ENCODE data around the gene POU6F2. TPM values are rescaled to one million over a fixed set of nuclear protein-coding genes. Genes with fewer than 3 reads are reported as not detected.

POU6F2 gene
- total RNA-seq, 1 experiment from 2014 or later = 2.9 TPM

- ATAC-seq = no peak
- no peaks in the 10 kb centered on the region for H3K4me1 Mint-ChIP-seq
- H3K4me3 Mint-ChIP-seq = no peak overlapping the region
- H3K27me3 Mint-ChIP-seq (ENCODE audit: low read depth) = no peaks in the 10 kb centered on the region
- H3K36me3 Mint-ChIP-seq = no peaks in the 10 kb centered on the region
- no peak overlapping the region for H3K27ac Mint-ChIP-seq
- ChIA-PET CTCF (no interaction called here), POLR2A (no interaction called here)
- no peak for DNase-seq (ENCODE audit: low spot score)
- no peaks in the 10 kb centered on the region for H3K9me3 Mint-ChIP-seq
- no peak for TF ChIP-seq AFF4 (CRISPR knock-in tag; IDR thresholded peaks at IDR 0.05; ENCODE audit: borderline replicate concordance)
- TF ChIP-seq ATF1 (CRISPR knock-in tag; IDR thresholded peaks at IDR 0.05) = no peak
- TF ChIP-seq IRF2 (CRISPR knock-in tag; IDR thresholded peaks at IDR 0.05; ENCODE audit: borderline replicate concordance, low read depth) = no peak
- no peak for TF ChIP-seq KAT7 (CRISPR knock-in tag; IDR thresholded peaks at IDR 0.05; ENCODE audit: borderline replicate concordance)
- TF ChIP-seq TEAD1 (CRISPR knock-in tag; IDR thresholded peaks at IDR 0.05) = no peak
- TF ChIP-seq CDX4 (CRISPR knock-in tag; IDR thresholded peaks at IDR 0.05; ENCODE audit: borderline replicate concordance) = no peak
- no peak for TF ChIP-seq ZNF263 (CRISPR knock-in tag; IDR thresholded peaks at IDR 0.05; ENCODE audit: low read depth)
- no peak for TF ChIP-seq RELA (CRISPR knock-in tag; IDR thresholded peaks at IDR 0.05; ENCODE audit: borderline replicate concordance)
- no peak for TF ChIP-seq SMAD3 (CRISPR knock-in tag; IDR thresholded peaks at IDR 0.05; ENCODE audit: borderline replicate concordance)
- no peak for TF ChIP-seq NFE2L1 (CRISPR knock-in tag; IDR thresholded peaks at IDR 0.05)
- TF ChIP-seq NR3C1 (CRISPR knock-in tag; conservative IDR thresholded peaks at IDR 0.05; ENCODE audit: low read depth) = no peak
- no peak for TF ChIP-seq ZNF416 (CRISPR knock-in tag; IDR thresholded peaks at IDR 0.05)
- no peak for TF ChIP-seq TEAD4 (CRISPR knock-in tag; IDR thresholded peaks at IDR 0.05)
- no peak for TF ChIP-seq TCF7 (CRISPR knock-in tag; IDR thresholded peaks at IDR 0.05; ENCODE audit: low read depth)
- no peak for TF ChIP-seq SMAD4 (CRISPR knock-in tag; IDR thresholded peaks at IDR 0.05)
- TF ChIP-seq ZNF138 (CRISPR knock-in tag; conservative IDR thresholded peaks at IDR 0.05) = no peak
- TF ChIP-seq NFYB (CRISPR knock-in tag; conservative IDR thresholded peaks at IDR 0.05; ENCODE audit: low read depth) = no peak
- TF ChIP-seq FOXP1 (CRISPR knock-in tag; IDR thresholded peaks at IDR 0.05; ENCODE audit: borderline replicate concordance) = no peak
Observed at GRCh38 chr7:39507866-39508551, 530.3 kb downstream of the POU6F2 start.

GRCh38 chr7:39509436-39509835 is 531.7 kb downstream of the POU6F2 start:
- no peaks in the 10 kb centered on the region for H3K36me3 Mint-ChIP-seq
- POLR2A ChIA-PET = no interaction called here
- no peak for ATAC-seq
- H3K4me1 Mint-ChIP-seq = no peaks in the 10 kb centered on the region
- H3K4me3 Mint-ChIP-seq = no peak overlapping the region
- H3K27ac Mint-ChIP-seq = no peak overlapping the region
- H3K27me3 Mint-ChIP-seq (ENCODE audit: low read depth) = no peaks in the 10 kb centered on the region
- no peaks in the 10 kb centered on the region for H3K9me3 Mint-ChIP-seq
- TF ChIP-seq AR (CRISPR knock-in tag; IDR thresholded peaks at IDR 0.05) (no peak), ZNF317 (CRISPR knock-in tag; IDR thresholded peaks at IDR 0.05; ENCODE audit: borderline replicate concordance, low read depth) (no peak), AFF4 (CRISPR knock-in tag; IDR thresholded peaks at IDR 0.05; ENCODE audit: borderline replicate concordance) (no peak), CREM (CRISPR knock-in tag; IDR thresholded peaks at IDR 0.05) (no peak), JAZF1 (CRISPR knock-in tag; IDR thresholded peaks at IDR 0.05) (no peak), ZNF671 (CRISPR knock-in tag; IDR thresholded peaks at IDR 0.05) (no peak)
- no peak for DNase-seq (ENCODE audit: low spot score)
- CTCF ChIA-PET = no interaction called here
